ENCODE results near the gene ANGEL2.
"Not testable (repeated sequence)": the region's sequence is repeated elsewhere in the genome, so short reads cannot be mapped to it uniquely, and the experiment has no call there.

Gene ANGEL2

GRCh38 chr1:213015099-213016050 is at the start of gene ANGEL2:
Gene ANGEL2 (minus strand): TSS chr1:213015867. CDS start chr1:213015671, 196 bp downstream.
- peak; percentile 99 for DNase-seq

- DNase-seq = no peak
Measured at GRCh38 chr1:213061263-213061662, 45.6 kb upstream of the ANGEL2 start.

- DNase-seq = no peak
Measured at GRCh38 chr1:213060836-213061235, 45.2 kb upstream of the ANGEL2 start.

- peak; percentile 48 for DNase-seq
Measured at GRCh38 chr1:213057264-213058059, 41.8 kb upstream of the ANGEL2 start.

- no peak for DNase-seq
Measured at GRCh38 chr1:213055767-213056166, 40.1 kb upstream of the ANGEL2 start.

GRCh38 chr1:213054733-213055591 is 39.3 kb upstream of the ANGEL2 start:
- DNase-seq = peak; percentile 69

- no peak for DNase-seq
Measured at GRCh38 chr1:213054142-213054541, 38.5 kb upstream of the ANGEL2 start.

GRCh38 chr1:213053455-213053854 is 37.8 kb upstream of the ANGEL2 start:
- DNase-seq = no peak

GRCh38 chr1:213051881-213052202 is 36.2 kb upstream of the ANGEL2 start:
- DNase-seq = no peak

GRCh38 chr1:213051127-213051880 is 35.6 kb upstream of the ANGEL2 start, which contains the start of gene RPS6KC1:
Gene RPS6KC1 (plus strand): TSS chr1:213051241. CDS start chr1:213051405, 164 bp downstream.
- DNase-seq = peak; percentile 95

GRCh38 chr1:213050745-213051126 is 35.1 kb upstream of the ANGEL2 start:
- DNase-seq = no peak

GRCh38 chr1:213049232-213049631 is 33.6 kb upstream of the ANGEL2 start:
- DNase-seq = peak; percentile 30

- peak; percentile 45 for DNase-seq
Measured at GRCh38 chr1:213045321-213046226, 29.9 kb upstream of the ANGEL2 start.

GRCh38 chr1:213041443-213041842 is 25.8 kb upstream of the ANGEL2 start:
- DNase-seq = peak; percentile 62

GRCh38 chr1:213035573-213035972 is 19.9 kb upstream of the ANGEL2 start:
- no peak for DNase-seq

- no peak for DNase-seq
Measured at GRCh38 chr1:213034713-213035112, 19.0 kb upstream of the ANGEL2 start.

GRCh38 chr1:213032651-213033050 is 17.0 kb upstream of the ANGEL2 start:
- DNase-seq = no peak

GRCh38 chr1:213027024-213027423 is 11.4 kb upstream of the ANGEL2 start:
- DNase-seq = not testable (repeated sequence)

- no peak for DNase-seq
Measured at GRCh38 chr1:213020016-213020415, 4.3 kb upstream of the ANGEL2 start.

GRCh38 chr1:213019450-213019849 is 3.8 kb upstream of the ANGEL2 start:
- no peak for DNase-seq

Data from hematopoietic multipotent progenitor cell treated with erythropoietin and hydrocortisone succinate and interleukin-3 and kit ligand, for 4 days (in vitro differentiated cells).